ENCODE measurements around the gene ARHGAP12.

- TF ChIP-seq, protein P1, sequence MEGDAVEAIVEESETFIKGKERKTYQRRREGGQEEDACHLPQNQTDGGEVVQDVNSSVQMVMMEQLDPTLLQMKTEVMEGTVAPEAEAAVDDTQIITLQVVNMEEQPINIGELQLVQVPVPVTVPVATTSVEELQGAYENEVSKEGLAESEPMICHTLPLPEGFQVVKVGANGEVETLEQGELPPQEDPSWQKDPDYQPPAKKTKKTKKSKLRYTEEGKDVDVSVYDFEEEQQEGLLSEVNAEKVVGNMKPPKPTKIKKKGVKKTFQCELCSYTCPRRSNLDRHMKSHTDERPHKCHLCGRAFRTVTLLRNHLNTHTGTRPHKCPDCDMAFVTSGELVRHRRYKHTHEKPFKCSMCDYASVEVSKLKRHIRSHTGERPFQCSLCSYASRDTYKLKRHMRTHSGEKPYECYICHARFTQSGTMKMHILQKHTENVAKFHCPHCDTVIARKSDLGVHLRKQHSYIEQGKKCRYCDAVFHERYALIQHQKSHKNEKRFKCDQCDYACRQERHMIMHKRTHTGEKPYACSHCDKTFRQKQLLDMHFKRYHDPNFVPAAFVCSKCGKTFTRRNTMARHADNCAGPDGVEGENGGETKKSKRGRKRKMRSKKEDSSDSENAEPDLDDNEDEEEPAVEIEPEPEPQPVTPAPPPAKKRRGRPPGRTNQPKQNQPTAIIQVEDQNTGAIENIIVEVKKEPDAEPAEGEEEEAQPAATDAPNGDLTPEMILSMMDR (conservative IDR thresholded peaks at IDR 0.05; ENCODE audit: low read length), result no peak
- no peak for TF ChIP-seq EZH2phosphoT487 (IDR thresholded peaks at IDR 0.05; ENCODE audit: borderline replicate concordance, low read depth, low read length)
Measured at GRCh38 chr10:31926765-31927564, 1.7 kb downstream of the ARHGAP12 start.

Measured in OCI-LY7 (cell line).